Measurements from ENCODE around the gene HKDC1.
"Not testable (repeated sequence)": the region's sequence is repeated elsewhere in the genome, so short reads cannot be mapped to it uniquely, and the experiment has no call there.

The HKDC1 gene

DNA sequence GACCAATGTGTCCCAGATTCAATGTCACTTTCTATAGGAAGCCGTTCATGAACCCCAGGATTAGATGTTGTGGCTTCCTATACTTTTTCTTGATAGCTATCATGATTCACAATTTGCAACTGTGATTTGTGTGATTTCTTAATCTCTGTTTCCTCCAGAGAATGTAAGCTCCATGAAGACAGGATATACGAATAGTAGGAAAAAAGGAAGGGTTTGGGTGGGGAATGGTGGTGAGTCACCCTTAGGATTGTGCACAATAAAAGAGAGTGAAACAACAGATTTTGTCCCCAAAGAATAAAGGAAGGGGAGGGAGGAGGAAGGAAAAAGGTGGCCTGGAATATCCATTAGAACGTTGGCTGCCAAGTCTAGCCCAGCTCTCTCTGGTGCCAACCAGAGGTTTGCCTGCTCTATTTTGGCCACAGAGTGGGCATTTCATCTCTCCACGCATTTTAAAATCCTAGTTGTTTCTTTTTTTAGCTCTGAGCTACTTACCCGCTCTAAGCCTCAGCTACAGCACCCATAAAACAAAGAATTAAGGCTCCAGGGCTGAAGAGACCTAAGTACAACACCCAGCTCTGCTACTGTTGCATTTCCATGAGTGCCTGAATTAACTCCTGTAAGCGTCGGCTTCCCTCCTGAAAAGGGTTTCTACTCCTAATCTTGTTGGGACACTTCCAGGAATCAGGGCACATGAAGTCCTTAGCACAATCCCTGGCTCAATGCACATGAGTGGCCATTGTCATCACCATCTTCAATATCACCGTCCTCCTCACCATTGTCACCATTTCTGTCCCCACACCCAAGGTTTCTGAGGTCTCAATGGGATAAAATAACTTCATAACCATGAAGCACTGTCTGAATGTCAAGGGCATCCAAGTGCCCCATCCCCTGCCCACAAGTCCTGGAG lies 61.6 kb downstream of the HKDC1 start:
- Histone ChIP-seq H3K9me3 (no peaks in the 10 kb centered on the region), H3K4me3 (ENCODE audit: low read depth in 1 of 2, low read length in 1 of 2) (no peak overlapping the region), H3K4me1 (ENCODE audit: control insufficient read depth in 1 of 2, insufficient read depth in 1 of 2, low read depth in 1 of 2, low read length in 1 of 2) (no peaks in the 10 kb centered on the region), H3K27ac (no peak overlapping the region), H3K36me3 (no peaks in the 10 kb centered on the region), H3K27me3 (no peaks in the 10 kb centered on the region)
- TF ChIP-seq, protein P1, sequence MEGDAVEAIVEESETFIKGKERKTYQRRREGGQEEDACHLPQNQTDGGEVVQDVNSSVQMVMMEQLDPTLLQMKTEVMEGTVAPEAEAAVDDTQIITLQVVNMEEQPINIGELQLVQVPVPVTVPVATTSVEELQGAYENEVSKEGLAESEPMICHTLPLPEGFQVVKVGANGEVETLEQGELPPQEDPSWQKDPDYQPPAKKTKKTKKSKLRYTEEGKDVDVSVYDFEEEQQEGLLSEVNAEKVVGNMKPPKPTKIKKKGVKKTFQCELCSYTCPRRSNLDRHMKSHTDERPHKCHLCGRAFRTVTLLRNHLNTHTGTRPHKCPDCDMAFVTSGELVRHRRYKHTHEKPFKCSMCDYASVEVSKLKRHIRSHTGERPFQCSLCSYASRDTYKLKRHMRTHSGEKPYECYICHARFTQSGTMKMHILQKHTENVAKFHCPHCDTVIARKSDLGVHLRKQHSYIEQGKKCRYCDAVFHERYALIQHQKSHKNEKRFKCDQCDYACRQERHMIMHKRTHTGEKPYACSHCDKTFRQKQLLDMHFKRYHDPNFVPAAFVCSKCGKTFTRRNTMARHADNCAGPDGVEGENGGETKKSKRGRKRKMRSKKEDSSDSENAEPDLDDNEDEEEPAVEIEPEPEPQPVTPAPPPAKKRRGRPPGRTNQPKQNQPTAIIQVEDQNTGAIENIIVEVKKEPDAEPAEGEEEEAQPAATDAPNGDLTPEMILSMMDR (IDR thresholded peaks at IDR 0.05): no peak

DNA sequence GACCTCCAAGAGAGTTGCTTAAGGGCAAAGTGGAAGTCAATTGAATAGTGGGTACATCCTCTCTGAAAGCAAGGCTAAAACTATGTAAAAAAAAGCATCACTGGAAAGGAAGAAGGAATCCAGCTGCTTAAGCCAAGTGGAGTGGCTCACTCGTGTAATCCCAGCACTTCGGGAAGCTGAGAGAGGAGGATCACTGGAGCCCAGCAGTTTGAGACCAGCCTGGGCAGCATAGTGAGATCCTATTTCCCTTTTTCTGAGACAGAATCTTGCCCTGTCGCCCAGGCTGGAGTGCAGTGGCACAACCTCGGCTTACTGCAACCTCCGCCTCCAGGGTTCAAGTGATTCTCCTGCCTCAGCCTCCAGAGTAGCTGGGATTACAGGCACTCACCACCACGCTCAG lies 64.3 kb downstream of the HKDC1 start:
- H3K36me3 ChIP-seq, H3K9me3 ChIP-seq, H3K27ac ChIP-seq: not testable (repeated sequence)

DNA sequence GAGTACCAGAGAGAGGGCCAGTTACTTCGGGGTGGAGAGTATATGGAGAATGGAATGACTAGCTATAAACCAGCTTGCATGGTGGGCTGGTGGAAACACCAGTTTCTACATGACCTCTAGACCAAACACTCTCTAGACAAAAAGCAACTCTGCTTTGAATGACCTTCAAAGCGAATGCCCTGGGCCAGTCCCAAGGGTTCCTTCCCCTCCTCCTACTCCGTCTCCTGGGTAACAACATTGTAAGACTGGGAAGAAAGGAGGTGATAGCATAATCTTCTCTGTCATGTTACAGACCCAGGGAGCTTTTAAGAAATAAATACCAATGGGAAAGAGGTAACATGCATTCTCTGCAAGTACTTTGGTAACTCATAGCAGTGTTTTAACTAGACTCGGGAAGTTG lies 65.6 kb downstream of the HKDC1 start:
- no peaks in the 10 kb centered on the region for H3K4me1 ChIP-seq (ENCODE audit: control insufficient read depth in 1 of 2, insufficient read depth in 1 of 2, low read depth in 1 of 2, low read length in 1 of 2)
- no peak overlapping the region for H3K4me3 ChIP-seq (ENCODE audit: low read depth in 1 of 2, low read length in 1 of 2)
- H3K27me3 ChIP-seq: no peaks in the 10 kb centered on the region
- H3K27ac ChIP-seq: no peak overlapping the region
- no peaks in the 10 kb centered on the region for H3K36me3 ChIP-seq
- TF ChIP-seq, protein P1 (IDR thresholded peaks at IDR 0.05): no peak
- H3K9me3 ChIP-seq: no peaks in the 10 kb centered on the region

More for the DNA sequence above, 64.3 kb downstream of the HKDC1 start:
- not testable (repeated sequence) for H3K27me3 ChIP-seq; H3K4me1 ChIP-seq (ENCODE audit: control insufficient read depth in 1 of 2, insufficient read depth in 1 of 2, low read depth in 1 of 2, low read length in 1 of 2); H3K4me3 ChIP-seq (ENCODE audit: low read depth in 1 of 2, low read length in 1 of 2)

DNA sequence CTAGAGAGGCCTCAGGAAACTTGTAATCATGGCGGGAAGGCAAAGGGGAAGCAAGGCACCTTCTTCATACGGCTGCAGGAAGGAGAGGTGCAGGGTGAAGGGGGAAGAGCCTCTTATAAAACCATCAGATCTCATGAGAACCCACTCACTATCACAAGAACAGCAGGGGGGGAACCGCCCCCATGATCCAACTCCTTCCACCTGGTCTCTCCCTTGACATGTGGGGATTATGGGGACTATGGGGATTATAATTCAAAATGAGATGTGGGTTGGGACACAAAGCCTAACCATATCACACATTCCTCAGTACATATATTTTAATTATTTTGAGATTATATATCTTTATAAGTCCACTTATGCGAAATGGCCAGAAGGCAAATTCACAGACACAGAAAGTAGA lies 67.0 kb downstream of the HKDC1 start:
- H3K36me3 ChIP-seq: no peaks in the 10 kb centered on the region
- H3K27ac ChIP-seq: no peak overlapping the region
- TF ChIP-seq, protein P1 (IDR thresholded peaks at IDR 0.05): no peak
- no peaks in the 10 kb centered on the region for H3K4me1 ChIP-seq (ENCODE audit: control insufficient read depth in 1 of 2, insufficient read depth in 1 of 2, low read depth in 1 of 2, low read length in 1 of 2)
- no peak overlapping the region for H3K4me3 ChIP-seq (ENCODE audit: low read depth in 1 of 2, low read length in 1 of 2)
- H3K9me3 ChIP-seq: no peaks in the 10 kb centered on the region
- no peaks in the 10 kb centered on the region for H3K27me3 ChIP-seq

DNA sequence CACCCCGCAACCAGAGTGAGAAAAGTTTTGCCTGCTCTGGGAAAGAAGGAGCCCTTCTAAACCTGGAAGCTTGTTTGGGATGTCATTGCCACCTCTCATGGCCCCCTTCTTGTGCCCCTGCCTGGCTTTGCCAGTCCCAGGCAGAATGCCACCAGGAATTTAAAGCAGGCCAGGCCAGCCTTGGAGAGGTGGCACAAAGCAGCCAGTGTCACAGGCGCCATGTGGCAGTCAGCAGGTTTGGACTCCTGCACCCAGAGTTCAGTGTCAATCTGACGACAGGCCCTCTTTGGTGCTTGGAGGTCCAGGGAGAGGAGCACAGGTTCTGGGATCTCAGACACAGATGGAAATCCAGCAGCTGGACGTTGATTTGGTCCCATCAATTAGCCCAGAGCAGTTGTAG lies 70.9 kb downstream of the HKDC1 start:
- Histone ChIP-seq H3K4me1 (ENCODE audit: control insufficient read depth in 1 of 2, insufficient read depth in 1 of 2, low read depth in 1 of 2, low read length in 1 of 2) (no peaks in the 10 kb centered on the region), H3K27ac (no peak overlapping the region), H3K9me3 (no peaks in the 10 kb centered on the region), H3K4me3 (ENCODE audit: low read depth in 1 of 2, low read length in 1 of 2) (no peak overlapping the region), H3K27me3 (no peaks in the 10 kb centered on the region), H3K36me3 (no peaks in the 10 kb centered on the region)
- TF ChIP-seq, protein P1 (IDR thresholded peaks at IDR 0.05): no peak

DNA sequence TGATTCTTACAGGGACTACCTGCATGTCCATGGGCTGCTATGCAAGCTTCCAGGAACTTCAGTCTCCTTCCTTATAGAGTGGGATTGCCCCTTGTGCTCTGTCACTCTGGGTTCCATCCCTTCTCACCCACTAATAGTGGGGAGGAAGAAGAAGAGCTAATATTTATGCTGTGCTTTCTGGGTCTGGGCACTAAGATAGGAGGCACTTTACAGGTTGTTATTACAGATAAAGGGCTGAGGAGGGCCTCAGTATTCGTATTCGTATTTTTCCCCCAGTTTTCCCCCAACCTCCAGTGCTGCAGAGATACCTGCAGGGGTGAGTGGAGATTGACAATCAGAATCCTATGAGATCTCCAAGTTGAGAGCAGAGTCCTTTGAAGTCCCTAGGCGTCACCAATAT lies 72.3 kb downstream of the HKDC1 start:
- no peaks in the 10 kb centered on the region for H3K27me3 ChIP-seq
- no peak overlapping the region for H3K4me3 ChIP-seq (ENCODE audit: low read depth in 1 of 2, low read length in 1 of 2)
- no peaks in the 10 kb centered on the region for H3K9me3 ChIP-seq
- H3K27ac ChIP-seq: no peak overlapping the region
- no peaks in the 10 kb centered on the region for H3K36me3 ChIP-seq
- TF ChIP-seq, protein P1 (IDR thresholded peaks at IDR 0.05): no peak
- no peaks in the 10 kb centered on the region for H3K4me1 ChIP-seq (ENCODE audit: control insufficient read depth in 1 of 2, insufficient read depth in 1 of 2, low read depth in 1 of 2, low read length in 1 of 2)
